C4-2B (cell line): Measurements from ENCODE around the gene MTG2.

Source experiments
- H3K27ac ChIP-seq: fragments of 450-650 bp; 2 replicates; pipeline ENCODE4 v1.5.1; 2017
- CTCF ChIP-seq: fragments of 450-650 bp; conservative IDR thresholded peaks from 2 replicates; pipeline ENCODE4 v1.5.1; 2017; ENCODE audit warnings: mild to moderate bottlenecking
- ZFX ChIP-seq: fragments of 450-650 bp; IDR thresholded peaks from 2 replicates; pipeline ENCODE4 v1.6.1; 2017

Gene MTG2

GRCh38 chr20:62171245-62171644, 11.6 kb upstream of the MTG2 start:
- TF ChIP-seq CTCF (no peak), ZFX (no peak)
- no peak overlapping the region for H3K27ac ChIP-seq

GRCh38 chr20:62172666-62173065, 10.2 kb upstream of the MTG2 start:
- no peak for TF ChIP-seq CTCF
- TF ChIP-seq ZFX = no peak
- H3K27ac ChIP-seq = no peak overlapping the region

- H3K27ac ChIP-seq = no peak overlapping the region
- TF ChIP-seq CTCF = no peak
- no peak for TF ChIP-seq ZFX
These were observed 8.6 kb upstream of the MTG2 start for GRCh38 chr20:62174021-62174804.

GRCh38 chr20:62174870-62175624, 7.8 kb upstream of the MTG2 start:
- no peak for TF ChIP-seq ZFX
- TF ChIP-seq CTCF = no peak
- no peak overlapping the region for H3K27ac ChIP-seq

GRCh38 chr20:62175711-62176110, 7.1 kb upstream of the MTG2 start:
- TF ChIP-seq ZFX (no peak), CTCF (no peak)
- H3K27ac ChIP-seq = no peak overlapping the region

- no peak overlapping the region for H3K27ac ChIP-seq
- no peak for TF ChIP-seq CTCF
- TF ChIP-seq ZFX = no peak
These were observed 6.0 kb upstream of the MTG2 start for GRCh38 chr20:62176866-62177265.

GRCh38 chr20:62177307-62177706, 5.5 kb upstream of the MTG2 start:
- TF ChIP-seq CTCF = no peak
- no peak for TF ChIP-seq ZFX
- H3K27ac ChIP-seq = no peak overlapping the region
